GM19372 (cell line): ENCODE data around the gene SCUBE2.

Source experiments
- ATAC-seq: cut with Tn5 transposase; IDR thresholded peaks from one replicate; pipeline ENCODE4 v1.9.1; 2021; ENCODE audit warnings: mild to moderate bottlenecking, low read depth, moderate library complexity; ENCODE audit not compliant: unreplicated experiment

The SCUBE2 gene

DNA sequence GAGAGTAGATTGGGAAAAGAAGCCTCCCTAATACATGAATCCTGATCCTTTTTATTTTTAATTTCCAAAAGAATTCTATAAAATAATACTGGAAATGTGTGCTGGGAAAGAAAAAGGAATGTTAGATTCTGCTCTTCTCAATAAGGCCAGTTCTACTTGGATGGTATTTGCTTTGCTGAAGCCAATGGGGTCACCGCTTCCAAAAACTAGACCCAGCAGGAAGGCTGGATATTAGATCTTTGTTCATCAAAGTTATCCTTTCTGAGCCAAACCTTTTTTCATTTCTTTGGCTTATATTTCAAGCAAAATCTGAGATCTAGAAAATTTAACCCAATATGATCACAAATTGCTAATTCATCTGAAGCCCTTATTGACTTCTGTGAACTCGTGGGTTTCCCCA, 41.4 kb downstream of the SCUBE2 start:
- no peak for ATAC-seq

DNA sequence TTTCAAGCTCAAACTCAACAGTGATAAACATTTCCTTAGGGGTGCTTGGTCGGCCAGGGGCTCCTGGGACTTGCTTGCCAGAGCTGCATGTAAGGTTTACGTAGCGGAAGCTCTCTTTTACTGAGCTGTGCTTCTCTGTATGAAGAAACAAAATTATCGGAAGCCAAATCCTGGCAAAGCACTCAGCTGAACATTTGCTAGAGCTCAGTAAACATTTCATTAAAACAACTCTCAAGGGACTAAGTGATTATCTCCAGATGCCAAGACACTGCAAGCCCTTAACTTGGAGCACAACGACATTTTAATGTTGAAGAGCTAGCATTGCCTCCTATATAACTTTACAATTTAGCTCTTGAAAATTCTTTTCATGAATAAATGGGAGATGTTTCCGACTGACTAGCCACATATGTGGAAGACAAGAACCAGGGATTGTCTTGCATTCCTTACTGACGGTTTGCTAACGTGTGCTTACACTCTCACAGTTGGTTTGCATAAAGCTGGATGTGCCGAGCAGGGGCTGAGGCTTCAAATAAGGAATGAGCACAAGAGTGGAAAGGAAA, 43.4 kb downstream of the SCUBE2 start:
- no peak for ATAC-seq

DNA sequence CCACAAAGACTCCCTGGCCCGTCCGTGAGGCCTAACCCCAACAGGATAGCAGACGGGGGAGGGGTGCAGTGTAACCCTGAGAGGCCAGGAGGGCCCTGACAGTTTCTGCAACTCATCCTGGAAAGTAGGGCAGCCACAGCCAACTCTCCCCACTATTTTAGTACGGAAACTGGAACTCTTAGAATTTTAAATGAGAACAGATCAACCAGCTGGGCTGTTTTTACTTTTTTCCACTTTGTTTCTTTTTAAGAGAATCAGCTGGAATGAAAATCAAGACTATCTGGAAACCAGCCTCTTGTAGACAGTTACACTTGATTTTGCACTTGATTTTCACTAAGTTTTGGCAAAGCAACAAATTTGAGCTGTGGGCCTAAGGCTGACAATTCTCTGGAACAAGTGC, 44.9 kb downstream of the SCUBE2 start:
- no peak for ATAC-seq

DNA sequence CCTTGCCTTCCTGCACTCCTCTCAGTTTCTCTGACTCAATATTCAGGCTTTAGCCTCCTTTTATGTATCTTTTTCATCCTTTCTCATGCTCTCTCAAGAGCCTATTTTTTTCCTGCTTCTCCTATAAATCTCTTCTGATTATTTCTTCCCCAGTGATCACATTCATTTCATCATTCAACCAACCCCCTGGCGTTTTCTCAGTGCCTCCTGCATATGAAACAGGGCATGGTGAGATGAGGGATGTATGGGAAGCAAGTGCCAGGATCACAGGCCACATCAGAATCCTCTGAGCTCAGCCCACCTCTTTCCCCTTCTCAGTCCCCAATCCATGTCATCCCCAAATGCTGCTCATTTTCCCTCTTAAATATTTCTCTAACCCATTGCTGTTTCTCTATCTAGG, 48.9 kb downstream of the SCUBE2 start:
- ATAC-seq = no peak

DNA sequence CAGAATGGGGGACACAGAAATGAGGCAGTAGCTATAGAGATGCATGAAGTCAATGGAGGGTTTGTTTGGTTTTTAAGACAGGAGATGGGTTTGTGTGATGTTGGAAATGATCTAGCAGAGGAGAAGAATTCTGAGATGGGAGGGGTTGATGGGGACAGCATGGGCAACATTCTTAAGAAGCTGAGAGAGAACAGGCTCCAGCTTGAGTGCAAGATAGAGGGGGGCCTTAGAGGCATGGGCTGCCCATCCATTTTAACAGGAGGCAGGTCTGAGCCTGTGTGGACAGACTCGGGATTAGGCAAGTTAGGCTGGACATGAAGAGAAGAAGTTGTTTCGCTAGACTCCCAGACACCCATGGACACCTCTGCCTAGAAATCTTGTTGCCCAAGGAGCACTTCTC, 49.7 kb downstream of the SCUBE2 start:
- no peak for ATAC-seq

DNA sequence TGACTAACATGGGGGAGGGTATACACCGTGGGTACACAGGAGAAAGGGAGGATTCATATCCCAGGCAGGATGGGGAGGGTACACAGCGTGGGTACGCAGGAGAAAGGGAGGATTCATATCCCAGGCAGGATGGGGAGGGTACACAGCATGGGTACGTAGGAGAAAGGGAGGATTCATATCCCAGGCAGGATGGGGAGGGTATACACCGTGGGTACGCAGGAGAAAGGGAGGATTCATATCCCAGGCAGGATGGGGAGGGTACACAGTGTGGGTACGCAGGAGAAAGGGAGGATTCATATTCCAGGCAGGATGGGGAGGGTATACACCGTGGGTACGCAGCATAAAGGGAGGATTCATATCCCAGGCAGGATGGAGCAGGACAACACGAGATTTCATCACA, 51.0 kb downstream of the SCUBE2 start:
- no peak for ATAC-seq

DNA sequence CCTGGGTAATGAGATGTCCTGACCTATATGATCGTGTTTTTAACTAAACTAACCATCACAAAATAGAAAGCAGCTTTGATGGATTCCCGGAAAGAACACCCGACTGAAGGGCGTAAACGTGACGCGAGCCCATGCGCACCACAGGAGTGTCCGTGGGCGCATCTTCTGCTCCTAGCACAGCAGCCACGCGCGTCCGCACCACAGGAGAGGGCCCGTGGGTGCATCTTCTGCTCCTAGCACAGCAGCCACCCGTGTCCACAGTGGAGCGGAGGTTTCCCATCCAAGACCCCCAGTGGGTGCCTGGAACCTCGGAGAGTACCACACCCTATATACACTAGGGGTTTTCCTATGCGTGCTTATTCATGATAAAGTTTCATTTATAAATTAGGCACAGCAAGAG, 51.5 kb downstream of the SCUBE2 start:
- no peak for ATAC-seq

DNA sequence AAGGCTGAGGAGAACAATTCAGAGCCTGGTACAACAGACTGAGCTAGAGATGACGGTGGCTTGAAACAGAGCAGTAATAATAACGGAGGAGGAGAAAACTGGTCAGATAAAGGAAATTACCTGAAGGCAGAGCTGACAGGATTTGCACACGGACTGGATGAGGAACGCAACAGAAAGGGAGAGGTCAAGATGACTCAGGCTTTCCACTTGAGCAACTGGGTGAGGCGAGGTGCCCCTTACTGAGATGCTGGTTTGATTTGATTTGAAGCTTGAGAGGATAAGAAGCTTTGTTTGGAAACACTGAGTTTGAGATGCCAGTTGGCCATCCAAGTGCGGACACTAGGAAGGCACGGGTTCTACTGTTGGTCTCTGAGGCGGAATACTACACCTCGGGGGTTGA, 52.2 kb downstream of the SCUBE2 start:
- ATAC-seq = no peak

DNA sequence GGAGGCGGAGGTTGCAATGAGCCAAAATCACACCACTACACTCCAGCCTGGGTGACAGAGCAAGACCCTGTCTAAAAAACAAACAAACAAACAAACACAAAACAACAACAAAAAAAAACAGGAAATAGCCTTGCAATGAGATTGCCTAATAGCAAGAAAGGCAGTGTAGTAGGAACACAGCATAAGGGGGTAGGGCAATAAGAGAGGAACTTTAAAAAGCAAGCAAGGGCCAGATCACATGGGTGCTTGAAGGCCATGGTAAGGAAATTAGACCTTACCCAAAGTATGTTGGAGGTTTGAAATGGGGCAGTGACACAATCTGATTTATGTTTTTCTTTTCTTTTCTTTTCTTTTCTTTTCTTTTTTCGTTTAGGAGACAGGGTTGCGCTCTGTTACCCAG, 52.9 kb downstream of the SCUBE2 start:
- ATAC-seq = no peak

DNA sequence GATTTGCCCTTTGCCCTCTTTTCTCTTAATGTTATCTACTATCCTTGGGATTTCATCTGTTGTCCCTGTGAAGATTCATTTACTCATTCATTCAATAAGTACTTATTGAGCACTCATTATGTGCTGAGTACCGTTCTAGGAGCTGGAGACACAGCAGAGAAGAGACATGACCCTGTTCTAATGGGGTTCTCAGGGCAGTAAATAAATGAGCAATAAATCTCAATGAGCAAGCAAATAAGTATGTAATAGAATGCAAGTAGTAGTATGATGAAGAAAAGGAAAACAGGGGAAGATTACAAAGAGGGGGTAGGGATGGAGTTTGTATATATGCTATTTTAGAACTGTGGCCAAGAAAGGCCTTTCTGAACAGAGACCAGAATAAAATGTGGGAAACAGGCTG, 53.4 kb downstream of the SCUBE2 start:
- ATAC-seq = no peak

DNA sequence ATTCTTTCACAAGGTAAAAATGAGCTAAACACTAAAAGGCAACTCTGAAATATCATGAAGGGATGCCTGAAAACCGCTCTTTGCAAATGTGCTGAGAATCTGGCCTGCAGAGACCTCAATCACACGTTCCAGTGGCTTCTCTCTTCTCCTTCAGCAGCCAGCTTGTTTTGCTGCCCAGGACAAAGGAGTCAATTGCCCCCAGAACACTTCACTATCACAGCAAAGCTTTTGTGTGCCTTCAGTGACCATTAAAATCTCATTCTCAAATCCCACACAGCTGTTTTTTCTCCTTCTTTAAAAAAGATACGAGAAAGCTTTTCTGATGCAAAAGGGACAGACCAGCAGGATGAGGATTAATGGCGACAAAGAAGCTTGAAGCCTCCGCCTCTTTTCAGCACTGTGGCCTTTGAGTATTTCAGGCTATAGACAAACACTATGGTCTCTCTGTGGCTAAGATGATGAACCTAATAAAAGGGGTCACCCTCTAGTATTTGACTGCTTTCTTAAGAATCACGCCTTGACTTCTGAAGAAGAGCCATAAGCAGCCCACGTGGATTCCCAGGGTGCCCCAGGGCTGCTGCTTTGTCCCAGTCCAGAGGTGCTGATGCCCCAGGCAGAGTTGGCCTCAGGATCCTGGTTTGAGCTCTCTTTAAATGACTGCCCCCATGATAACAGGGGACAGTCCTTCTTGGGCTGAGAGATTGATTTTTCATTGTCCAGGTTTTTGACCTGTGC, 54.2 kb downstream of the SCUBE2 start:
- no peak for ATAC-seq

DNA sequence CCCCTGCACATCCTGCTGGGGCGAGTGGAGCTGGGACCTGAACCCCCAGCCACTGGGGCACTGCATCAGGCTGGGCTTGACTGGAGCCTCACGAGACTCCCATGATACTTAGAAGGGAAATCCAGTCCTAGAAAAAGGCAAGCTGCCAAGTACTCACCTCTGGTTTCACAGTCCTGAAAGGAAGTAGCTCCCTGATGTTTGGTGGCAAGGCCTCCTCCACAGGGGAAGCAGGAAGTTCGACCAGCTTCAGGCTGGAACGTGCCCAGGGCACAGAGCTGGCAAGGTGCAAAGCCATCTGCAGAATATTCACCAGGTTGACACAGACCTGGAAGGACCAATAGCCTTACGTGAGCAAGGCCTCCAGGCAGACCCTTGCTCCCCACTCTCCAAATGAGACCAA, 60.8 kb downstream of the SCUBE2 start:
- ATAC-seq = no peak

DNA sequence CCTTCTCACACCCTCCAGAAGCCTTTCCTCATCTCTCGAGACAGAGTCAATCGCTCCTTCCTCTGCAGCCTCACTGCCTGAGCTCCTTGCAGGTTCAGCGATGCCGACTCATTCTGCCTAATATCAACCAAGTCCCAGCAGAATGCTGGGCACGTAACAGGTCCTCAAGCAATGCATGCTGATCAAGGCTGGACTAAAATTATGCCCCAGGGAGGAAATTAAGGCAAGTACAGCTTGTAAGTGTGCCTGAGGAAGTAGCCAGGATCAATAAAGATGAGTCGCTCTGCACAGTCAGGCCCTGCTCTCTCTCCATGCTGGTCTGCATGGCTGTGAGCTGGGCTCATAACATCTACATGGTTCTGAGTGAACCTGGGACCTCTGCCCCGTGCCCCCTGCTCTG, 62.0 kb downstream of the SCUBE2 start:
- ATAC-seq = no peak

DNA sequence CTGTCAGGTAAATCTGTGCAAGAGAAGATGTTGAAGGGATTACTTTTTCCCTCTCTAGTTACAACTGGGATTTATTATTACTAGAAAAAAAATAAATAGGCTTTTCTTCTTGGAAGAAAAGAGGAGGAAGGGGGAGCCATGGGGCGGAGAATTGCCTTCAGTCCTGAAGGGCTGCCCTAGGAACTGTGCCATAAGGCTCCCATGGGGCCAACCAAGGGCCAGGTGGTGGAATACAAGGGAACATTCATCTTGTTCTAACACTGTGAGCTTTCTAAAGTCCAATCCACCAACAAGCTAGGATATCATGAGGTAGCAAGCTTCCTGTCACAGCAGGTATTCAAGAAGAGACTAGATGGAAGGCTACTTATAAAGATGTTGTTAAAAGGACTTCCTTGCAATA, 62.8 kb downstream of the SCUBE2 start:
- no peak for ATAC-seq

DNA sequence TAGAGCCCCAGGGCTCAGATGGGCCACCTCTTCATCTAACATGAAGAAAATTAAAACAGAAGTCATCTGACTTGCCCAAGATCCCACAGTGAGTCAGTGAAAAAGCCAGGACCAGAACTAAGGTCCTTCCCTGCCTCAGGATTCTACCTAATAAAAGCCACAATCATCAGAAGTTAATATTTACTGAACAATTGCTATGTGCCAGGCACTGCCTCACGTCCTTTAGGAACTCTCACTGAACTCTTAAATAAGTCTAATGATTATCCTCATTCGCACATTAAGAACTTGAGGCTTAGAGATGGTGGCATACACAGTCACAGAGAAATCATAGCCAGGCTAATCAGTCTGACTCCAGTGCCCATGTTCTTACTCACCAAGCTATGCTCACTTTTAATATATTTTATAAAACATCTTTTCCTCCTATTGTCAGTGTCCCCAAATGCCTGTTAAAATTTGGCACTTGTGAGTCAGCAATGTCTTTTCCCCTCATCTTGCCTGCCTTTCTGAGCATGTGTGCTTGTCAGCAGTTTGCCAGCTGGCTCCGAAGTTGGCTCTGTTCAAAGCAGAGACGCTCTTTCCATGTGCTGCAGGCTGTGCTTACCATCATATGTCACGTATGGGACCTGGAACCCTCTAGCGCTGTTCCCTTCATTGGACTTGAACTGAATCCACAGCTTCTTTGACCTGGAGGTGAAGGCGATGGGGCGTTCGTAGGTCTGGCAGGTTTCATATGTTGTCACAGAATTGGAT, 66.1 kb downstream of the SCUBE2 start:
- ATAC-seq = no peak

DNA sequence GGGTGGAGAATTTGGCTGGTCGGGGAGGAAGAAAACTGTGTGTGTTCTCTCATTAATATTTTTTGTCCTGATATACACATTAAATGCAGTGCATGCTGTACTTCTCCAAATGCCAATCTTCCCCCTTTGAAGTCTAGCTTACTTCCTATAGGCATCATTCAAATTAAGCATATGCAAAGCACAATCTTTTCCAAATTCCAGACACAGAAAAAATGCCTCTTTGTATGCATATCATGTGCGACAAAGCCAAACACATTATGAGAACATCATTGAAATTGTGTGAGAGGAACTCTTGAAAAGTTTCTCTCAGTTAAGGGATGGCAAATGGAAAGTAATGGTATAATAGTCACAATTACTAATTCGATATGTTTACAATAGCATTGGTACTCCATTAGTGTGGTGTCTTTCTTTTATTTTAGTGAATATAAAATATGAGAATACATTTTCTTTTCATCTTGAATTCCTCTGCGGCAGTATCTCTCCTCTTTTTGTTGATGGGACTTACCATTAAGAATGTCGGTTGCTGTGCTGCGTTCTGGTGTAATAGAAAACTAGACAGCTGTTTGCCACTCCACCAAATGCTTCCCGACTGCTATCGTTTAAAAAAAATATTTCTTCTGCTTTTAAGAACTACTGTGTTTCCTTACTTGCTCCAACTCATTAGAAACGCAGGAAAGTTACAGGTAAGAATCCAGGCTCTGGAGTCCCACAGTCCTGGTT, 68.3 kb downstream of the SCUBE2 start:
- no peak for ATAC-seq

DNA sequence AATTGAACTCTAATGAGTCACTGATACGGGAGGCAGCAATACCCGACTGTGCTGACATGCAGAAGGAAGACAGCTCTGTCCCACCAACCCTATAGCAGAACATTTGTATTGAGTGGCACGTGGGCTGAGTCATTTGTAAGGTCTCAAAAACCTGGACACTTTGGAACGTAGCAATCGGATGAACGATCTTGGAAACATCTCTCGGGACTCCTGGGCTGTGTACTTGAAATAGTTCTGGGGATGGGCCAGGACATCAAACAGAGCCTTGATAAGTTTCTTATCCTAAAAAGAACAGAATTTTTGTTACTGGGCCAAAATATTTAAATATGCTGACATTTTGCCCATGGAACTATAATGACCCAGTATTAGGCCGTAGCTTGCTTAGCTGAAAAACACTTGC, 70.5 kb downstream of the SCUBE2 start:
- no peak for ATAC-seq

DNA sequence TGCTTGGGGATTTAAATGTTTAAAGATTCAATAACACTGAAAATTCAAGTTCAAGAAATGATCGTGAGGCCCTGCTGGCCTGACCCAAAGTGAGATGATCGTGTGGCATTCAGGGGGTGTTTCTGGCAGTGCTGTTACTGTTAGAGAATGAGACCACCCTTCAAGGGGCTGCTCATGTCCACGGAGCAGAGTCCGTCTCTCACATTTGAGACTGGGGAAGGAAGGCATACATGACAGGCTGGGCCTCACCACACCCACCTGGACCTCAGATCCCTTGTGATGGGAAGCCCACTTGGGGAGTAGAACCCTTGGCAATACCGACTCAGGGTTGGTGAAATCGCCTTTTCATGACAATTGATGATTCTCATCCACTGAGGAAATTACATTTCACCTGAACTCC, 71.5 kb downstream of the SCUBE2 start:
- ATAC-seq = no peak

DNA sequence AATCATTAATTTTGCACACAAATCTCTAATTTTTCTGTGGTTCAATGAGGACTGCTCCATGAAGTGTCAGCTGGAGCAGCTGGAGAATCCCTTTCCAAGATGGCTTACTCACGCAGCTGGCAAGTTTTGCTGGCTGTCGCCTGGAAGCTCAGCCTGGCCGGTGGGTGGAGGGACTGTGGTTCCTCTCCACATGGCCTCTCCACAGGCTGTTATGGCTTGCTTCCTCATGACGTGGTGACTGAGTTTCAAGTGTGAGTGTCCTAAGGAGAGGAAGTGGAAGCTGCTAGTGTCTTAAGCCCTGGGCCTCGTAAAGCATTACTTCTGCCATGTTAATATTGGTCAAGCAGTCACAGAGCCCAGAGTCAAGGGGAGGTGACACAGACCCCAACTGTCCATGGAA, 73.6 kb downstream of the SCUBE2 start:
- ATAC-seq = no peak

DNA sequence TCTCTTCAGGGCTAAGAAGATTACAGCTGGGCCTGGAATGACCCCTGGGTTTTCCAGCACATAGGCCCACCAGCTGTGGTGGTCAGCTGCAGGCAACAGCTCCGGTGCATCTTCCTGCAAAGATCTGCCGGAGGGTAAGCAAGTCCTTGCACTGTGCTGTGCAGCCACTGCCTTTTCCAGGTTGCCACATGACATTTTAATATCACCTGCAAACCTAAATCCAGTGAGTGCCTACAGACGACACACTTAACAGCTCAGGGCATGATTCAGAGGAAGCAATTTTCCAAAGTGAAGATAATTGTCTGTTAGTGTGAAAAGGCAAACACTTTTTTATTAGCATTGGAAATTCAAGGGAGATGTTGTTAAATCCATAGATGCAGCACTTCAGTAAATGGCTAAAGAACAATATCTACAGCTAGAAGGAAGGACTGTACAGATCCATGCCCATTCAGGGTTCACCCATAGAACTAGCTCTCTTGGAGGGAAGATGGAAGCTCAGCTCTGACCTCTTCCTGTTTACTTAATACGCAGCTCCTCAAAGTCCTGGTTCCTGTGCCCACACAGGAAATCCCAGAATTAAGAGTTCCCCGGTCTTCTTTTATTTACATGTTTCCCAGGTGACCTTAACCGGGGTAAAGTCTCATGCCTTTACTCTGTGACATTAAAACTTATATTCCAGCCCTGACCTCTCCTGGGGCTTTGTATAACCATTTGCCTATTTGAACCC, 74.3 kb downstream of the SCUBE2 start:
- no peak for ATAC-seq

DNA sequence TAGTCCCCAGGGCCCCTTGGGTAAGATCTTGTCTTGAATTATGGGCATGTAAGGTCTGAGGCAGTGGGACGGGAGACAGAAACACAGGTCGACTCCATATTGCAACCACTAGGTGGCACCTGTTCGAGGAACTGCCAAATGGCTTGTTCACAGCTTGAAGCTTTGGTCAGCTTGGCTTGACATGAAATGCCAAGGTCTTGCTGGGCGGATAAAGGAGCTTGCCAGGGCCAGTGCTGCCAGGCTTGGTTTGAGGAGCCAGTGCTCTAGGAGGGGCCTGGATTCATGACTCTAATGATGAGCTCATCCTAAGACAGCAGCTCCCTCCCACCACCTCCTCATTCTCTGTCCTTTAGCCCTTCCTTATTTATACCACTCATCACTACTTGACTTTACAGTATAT, 75.7 kb downstream of the SCUBE2 start:
- peak; percentile 67 for ATAC-seq
